Liver (tissue), 9 donors: Measurements from ENCODE around the gene LGR5. TPM values are rescaled to one million over a fixed set of nuclear protein-coding genes. Genes with fewer than 3 reads are reported as not detected.

Experiments
- DNase-seq: peaks from one replicate; pipeline ENCODE4 v3.0.0-alpha.2; 2017; ENCODE audit warnings: low spot score
- H3K27ac ChIP-seq, 2 donors: one replicate each; pipeline ENCODE4 v1.7.0; 2013; ENCODE audit warnings: inconsistent platforms in 2 of 2, low read length in 2 of 2, control low read depth in 1 of 2, low read depth in 1 of 2, mild to moderate bottlenecking in 1 of 2
- H3K27me3 ChIP-seq, 4 donors: one replicate each; pipeline versions ENCODE4 v1.6.1 to v1.7.0; 2013; ENCODE audit warnings: low read length in 3 of 4, inconsistent platforms in 1 of 4, mild to moderate bottlenecking in 1 of 4, moderate library complexity in 1 of 4; ENCODE audit not compliant: control insufficient read depth in 4 of 4, insufficient read depth in 4 of 4
- H3K36me3 ChIP-seq, 4 donors: one replicate each; pipeline versions ENCODE4 v1.6.1 to v1.7.0; 2013; ENCODE audit warnings: low read length in 3 of 4, mild to moderate bottlenecking in 3 of 4, low read depth in 1 of 4, moderate library complexity in 1 of 4; ENCODE audit not compliant: control insufficient read depth in 4 of 4, insufficient read depth in 3 of 4
- H3K4me1 ChIP-seq, 4 donors: one replicate each; pipeline versions ENCODE4 v1.6.1 to v1.7.0; 2013; ENCODE audit warnings: low read length in 3 of 4, mild to moderate bottlenecking in 3 of 4, moderate library complexity in 1 of 4; ENCODE audit not compliant: control insufficient read depth in 4 of 4, insufficient read depth in 4 of 4
- H3K4me3 ChIP-seq, 3 donors: one replicate each; pipeline versions ENCODE4 v1.6.1 to v1.7.0; 2013; ENCODE audit warnings: low read length in 3 of 3, control low read depth in 1 of 3, low read depth in 1 of 3, mild to moderate bottlenecking in 1 of 3
- H3K9ac ChIP-seq, 2 donors: one replicate each; pipeline ENCODE4 v1.7.0; 2013; ENCODE audit warnings: low read length in 2 of 2, mild to moderate bottlenecking in 2 of 2, moderate library complexity in 2 of 2, control low read depth in 1 of 2, low read depth in 1 of 2
- H3K9me3 ChIP-seq, 4 donors: one replicate each; pipeline versions ENCODE4 v1.6.1 to v1.7.0; 2013; ENCODE audit warnings: low read length in 3 of 4; ENCODE audit not compliant: control insufficient read depth in 4 of 4
- EGR1 ChIP-seq, 2 donors: IDR thresholded peaks; 2 replicates each; pipeline ENCODE4 v1.6.1; 2016 to 2018; ENCODE audit warnings: antibody characterized with exemption in 2 of 2, low read depth in 2 of 2
- FOXA1 ChIP-seq: IDR thresholded peaks from 2 replicates; pipeline ENCODE4 v1.6.1; 2016; ENCODE audit warnings: antibody characterized with exemption
- FOXA2 ChIP-seq: IDR thresholded peaks from 2 replicates; pipeline ENCODE4 v1.6.1; 2016; ENCODE audit warnings: antibody characterized with exemption
- GABPA ChIP-seq, 2 donors: IDR thresholded peaks in 1 of 2; conservative IDR thresholded peaks in 1 of 2; 2 replicates each; pipeline ENCODE4 v1.6.1; 2016; ENCODE audit warnings: antibody characterized with exemption in 2 of 2, mild to moderate bottlenecking in 1 of 2, moderate library complexity in 1 of 2
- HNF4A ChIP-seq, 2 donors: conservative IDR thresholded peaks; 2 replicates each; pipeline ENCODE4 v1.6.1; 2016; ENCODE audit warnings: antibody characterized with exemption in 2 of 2, mild to moderate bottlenecking in 2 of 2
- HNF4G ChIP-seq: IDR thresholded peaks from 2 replicates; pipeline ENCODE4 v1.6.1; 2016; ENCODE audit warnings: antibody characterized with exemption
- JUND ChIP-seq, 2 donors: IDR thresholded peaks; 2 replicates each; pipeline ENCODE4 v1.6.1; 2016; ENCODE audit warnings: antibody characterized with exemption in 2 of 2
- MAX ChIP-seq: IDR thresholded peaks from 2 replicates; pipeline ENCODE4 v1.6.1; 2016; ENCODE audit warnings: antibody characterized with exemption
- NR2F2 ChIP-seq: IDR thresholded peaks from 2 replicates; pipeline ENCODE4 v1.6.1; 2016; ENCODE audit warnings: antibody characterized with exemption
- RAD21 ChIP-seq, 2 donors: IDR thresholded peaks; 2 replicates each; pipeline ENCODE4 v1.6.1; 2016; ENCODE audit warnings: antibody characterized with exemption in 2 of 2, mild to moderate bottlenecking in 2 of 2
- RXRA ChIP-seq, 2 donors: IDR thresholded peaks; 2 replicates each; pipeline ENCODE4 v1.6.1; 2017 to 2018; ENCODE audit warnings: antibody characterized with exemption in 2 of 2, mild to moderate bottlenecking in 1 of 2
- SP1 ChIP-seq: IDR thresholded peaks from 2 replicates; pipeline ENCODE4 v1.6.1; 2018; ENCODE audit warnings: antibody characterized with exemption, mild to moderate bottlenecking
- TAF1 ChIP-seq: conservative IDR thresholded peaks from 2 replicates; pipeline ENCODE4 v1.6.1; 2016; ENCODE audit warnings: antibody characterized with exemption, mild to moderate bottlenecking
- YY1 ChIP-seq: IDR thresholded peaks from 2 replicates; pipeline ENCODE4 v1.6.1; 2016; ENCODE audit warnings: antibody characterized with exemption, mild to moderate bottlenecking
- WGBS: extraction: QIAGEN DNeasy Blood & Tissue Kit; methylation state at CpG from one replicate; pipeline ENCODE4 v1.1.7; 2013; 5-methylcytosine and 5-hydroxymethylcytosine counted together
- polyA plus RNA-seq, 2 donors: library from polyadenylated mRNA; stranded (reverse) in 1 of 2; unstranded in 1 of 2; fragments of 200-250 nt in 1 of 2; fragments of >200 nt in 1 of 2; fragmentation: Nextera tagmentation in 1 of 2; extraction: Ambion mirVana in 1 of 2; gene quantifications; one replicate each; pipeline versions ENCODE4 v1.2.1 to v1.2.3, GENCODE V29; 2013 to 2015
- total RNA-seq, 2 donors: library from RNA; depleted of rRNA; stranded (reverse); fragments of >200 nt; gene quantifications; one replicate each; pipeline ENCODE4 v1.2.3, GENCODE V29; 2014
- TF ChIP-seq, protein P1 (sequence below): IDR thresholded peaks from 2 replicates; pipeline ENCODE4 v1.6.1; 2016; ENCODE audit warnings: antibody characterized with exemption
- TF ChIP-seq, protein P2 (sequence below): IDR thresholded peaks from 2 replicates; pipeline ENCODE4 v1.6.1; 2016; ENCODE audit warnings: antibody characterized with exemption
- TF ChIP-seq, protein P3 (sequence below): fragments of 150-350 bp; IDR thresholded peaks from 2 replicates; pipeline ENCODE4 v1.5.1; 2017; ENCODE audit warnings: improper control_type of control experiment, low read depth, low read length; ENCODE audit not compliant: missing input control
- TF ChIP-seq, protein P4 (sequence below): IDR thresholded peaks from 2 replicates; pipeline ENCODE4 v1.6.1; 2016; ENCODE audit warnings: antibody characterized with exemption, mild to moderate bottlenecking
- donor health status: healthy.
- donor health status: healthy.
- donor health status: healthy.
- donor health status: healthy.
- donor health status: healthy.

LGR5 gene
- total and polyA plus RNA-seq, 4 donors: 0.17 to 0.99 (median 0.82) TPM

GRCh38 chr12:71536279-71536938, 96.8 kb downstream of the LGR5 start:
- no peak overlapping the region for H3K4me3 ChIP-seq
- WGBS: 64% methylated on average over 2 of the region's 2 CpGs
- no peak overlapping the region for H3K27ac ChIP-seq
- H3K9ac ChIP-seq: no peak overlapping the region
- H3K36me3 ChIP-seq: no peaks in the 10 kb centered on the region
- TF ChIP-seq, protein P1, sequence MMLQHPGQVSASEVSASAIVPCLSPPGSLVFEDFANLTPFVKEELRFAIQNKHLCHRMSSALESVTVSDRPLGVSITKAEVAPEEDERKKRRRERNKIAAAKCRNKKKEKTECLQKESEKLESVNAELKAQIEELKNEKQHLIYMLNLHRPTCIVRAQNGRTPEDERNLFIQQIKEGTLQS: no peak
- no peak for TF ChIP-seq FOXA1
- TF ChIP-seq HNF4G: no peak
- no peak for TF ChIP-seq GABPA (IDR thresholded peaks at IDR 0.05 in 1 of 2, conservative IDR thresholded peaks at IDR 0.05 in 1 of 2)
- TF ChIP-seq, protein P2, sequence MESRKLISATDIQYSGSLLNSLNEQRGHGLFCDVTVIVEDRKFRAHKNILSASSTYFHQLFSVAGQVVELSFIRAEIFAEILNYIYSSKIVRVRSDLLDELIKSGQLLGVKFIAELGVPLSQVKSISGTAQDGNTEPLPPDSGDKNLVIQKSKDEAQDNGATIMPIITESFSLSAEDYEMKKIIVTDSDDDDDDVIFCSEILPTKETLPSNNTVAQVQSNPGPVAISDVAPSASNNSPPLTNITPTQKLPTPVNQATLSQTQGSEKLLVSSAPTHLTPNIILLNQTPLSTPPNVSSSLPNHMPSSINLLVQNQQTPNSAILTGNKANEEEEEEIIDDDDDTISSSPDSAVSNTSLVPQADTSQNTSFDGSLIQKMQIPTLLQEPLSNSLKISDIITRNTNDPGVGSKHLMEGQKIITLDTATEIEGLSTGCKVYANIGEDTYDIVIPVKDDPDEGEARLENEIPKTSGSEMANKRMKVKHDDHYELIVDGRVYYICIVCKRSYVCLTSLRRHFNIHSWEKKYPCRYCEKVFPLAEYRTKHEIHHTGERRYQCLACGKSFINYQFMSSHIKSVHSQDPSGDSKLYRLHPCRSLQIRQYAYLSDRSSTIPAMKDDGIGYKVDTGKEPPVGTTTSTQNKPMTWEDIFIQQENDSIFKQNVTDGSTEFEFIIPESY: no peak
- TF ChIP-seq SP1: no peak
- TF ChIP-seq HNF4A (conservative IDR thresholded peaks at IDR 0.05): no peak
- TF ChIP-seq, protein P3, sequence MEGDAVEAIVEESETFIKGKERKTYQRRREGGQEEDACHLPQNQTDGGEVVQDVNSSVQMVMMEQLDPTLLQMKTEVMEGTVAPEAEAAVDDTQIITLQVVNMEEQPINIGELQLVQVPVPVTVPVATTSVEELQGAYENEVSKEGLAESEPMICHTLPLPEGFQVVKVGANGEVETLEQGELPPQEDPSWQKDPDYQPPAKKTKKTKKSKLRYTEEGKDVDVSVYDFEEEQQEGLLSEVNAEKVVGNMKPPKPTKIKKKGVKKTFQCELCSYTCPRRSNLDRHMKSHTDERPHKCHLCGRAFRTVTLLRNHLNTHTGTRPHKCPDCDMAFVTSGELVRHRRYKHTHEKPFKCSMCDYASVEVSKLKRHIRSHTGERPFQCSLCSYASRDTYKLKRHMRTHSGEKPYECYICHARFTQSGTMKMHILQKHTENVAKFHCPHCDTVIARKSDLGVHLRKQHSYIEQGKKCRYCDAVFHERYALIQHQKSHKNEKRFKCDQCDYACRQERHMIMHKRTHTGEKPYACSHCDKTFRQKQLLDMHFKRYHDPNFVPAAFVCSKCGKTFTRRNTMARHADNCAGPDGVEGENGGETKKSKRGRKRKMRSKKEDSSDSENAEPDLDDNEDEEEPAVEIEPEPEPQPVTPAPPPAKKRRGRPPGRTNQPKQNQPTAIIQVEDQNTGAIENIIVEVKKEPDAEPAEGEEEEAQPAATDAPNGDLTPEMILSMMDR: no peak
- no peak for TF ChIP-seq NR2F2
- TF ChIP-seq EGR1 (IDR thresholded peaks at IDR 0.05; ENCODE audit: low read depth in 2 of 2): no peak
- no peak for TF ChIP-seq TAF1
- no peak for TF ChIP-seq MAX
- TF ChIP-seq FOXA2: no peak
- TF ChIP-seq JUND (IDR thresholded peaks at IDR 0.05): no peak
- TF ChIP-seq, protein P4, sequence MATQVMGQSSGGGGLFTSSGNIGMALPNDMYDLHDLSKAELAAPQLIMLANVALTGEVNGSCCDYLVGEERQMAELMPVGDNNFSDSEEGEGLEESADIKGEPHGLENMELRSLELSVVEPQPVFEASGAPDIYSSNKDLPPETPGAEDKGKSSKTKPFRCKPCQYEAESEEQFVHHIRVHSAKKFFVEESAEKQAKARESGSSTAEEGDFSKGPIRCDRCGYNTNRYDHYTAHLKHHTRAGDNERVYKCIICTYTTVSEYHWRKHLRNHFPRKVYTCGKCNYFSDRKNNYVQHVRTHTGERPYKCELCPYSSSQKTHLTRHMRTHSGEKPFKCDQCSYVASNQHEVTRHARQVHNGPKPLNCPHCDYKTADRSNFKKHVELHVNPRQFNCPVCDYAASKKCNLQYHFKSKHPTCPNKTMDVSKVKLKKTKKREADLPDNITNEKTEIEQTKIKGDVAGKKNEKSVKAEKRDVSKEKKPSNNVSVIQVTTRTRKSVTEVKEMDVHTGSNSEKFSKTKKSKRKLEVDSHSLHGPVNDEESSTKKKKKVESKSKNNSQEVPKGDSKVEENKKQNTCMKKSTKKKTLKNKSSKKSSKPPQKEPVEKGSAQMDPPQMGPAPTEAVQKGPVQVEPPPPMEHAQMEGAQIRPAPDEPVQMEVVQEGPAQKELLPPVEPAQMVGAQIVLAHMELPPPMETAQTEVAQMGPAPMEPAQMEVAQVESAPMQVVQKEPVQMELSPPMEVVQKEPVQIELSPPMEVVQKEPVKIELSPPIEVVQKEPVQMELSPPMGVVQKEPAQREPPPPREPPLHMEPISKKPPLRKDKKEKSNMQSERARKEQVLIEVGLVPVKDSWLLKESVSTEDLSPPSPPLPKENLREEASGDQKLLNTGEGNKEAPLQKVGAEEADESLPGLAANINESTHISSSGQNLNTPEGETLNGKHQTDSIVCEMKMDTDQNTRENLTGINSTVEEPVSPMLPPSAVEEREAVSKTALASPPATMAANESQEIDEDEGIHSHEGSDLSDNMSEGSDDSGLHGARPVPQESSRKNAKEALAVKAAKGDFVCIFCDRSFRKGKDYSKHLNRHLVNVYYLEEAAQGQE: no peak
- TF ChIP-seq YY1: no peak
- no peak for TF ChIP-seq RAD21 (IDR thresholded peaks at IDR 0.05)
- TF ChIP-seq RXRA (IDR thresholded peaks at IDR 0.05): no peak
- no peak for DNase-seq
- no peaks in the 10 kb centered on the region for H3K4me1 ChIP-seq
- H3K9me3 ChIP-seq: no peaks in the 10 kb centered on the region
- no peaks in the 10 kb centered on the region for H3K27me3 ChIP-seq
